H9 (cell line): Measurements from ENCODE around the gene PDPR. TPM values are rescaled to one million over a fixed set of nuclear protein-coding genes. Genes with fewer than 3 reads are reported as not detected.
"Not testable (repeated sequence)": the region's sequence is repeated elsewhere in the genome, so short reads cannot be mapped to it uniquely, and the experiment has no call there.

ENCODE experiments used
- DNase-seq: peaks from one replicate; pipeline ENCODE4 v3.0.0-alpha.2; 2017
- H2AFZ ChIP-seq: one replicate; pipeline ENCODE4 v1.6.1; 2013; ENCODE audit warnings: mild to moderate bottlenecking, low read length, control low read depth, moderate library complexity
- H2AK5ac ChIP-seq: 2 replicates; pipeline ENCODE4 v1.6.1; 2013; ENCODE audit warnings: low read length, control low read depth, mixed read lengths; ENCODE audit not compliant: insufficient read length
- H2BK120ac ChIP-seq: one replicate; pipeline ENCODE4 v1.6.1; 2013; ENCODE audit warnings: low read depth, mild to moderate bottlenecking, low read length, control low read depth, inconsistent platforms; ENCODE audit not compliant: poor library complexity, severe bottlenecking
- H2BK12ac ChIP-seq: 2 replicates; pipeline ENCODE4 v1.6.1; 2013; ENCODE audit warnings: low read length, control low read depth, mixed read lengths, low read depth; ENCODE audit not compliant: insufficient read length
- H2BK15ac ChIP-seq: 2 replicates; pipeline ENCODE4 v1.6.1; 2013; ENCODE audit warnings: low read depth, low read length, control low read depth
- H2BK20ac ChIP-seq: one replicate; pipeline ENCODE4 v1.6.1; 2013; ENCODE audit warnings: low read depth, mild to moderate bottlenecking, low read length, control low read depth, inconsistent platforms; ENCODE audit not compliant: poor library complexity, severe bottlenecking
- H2BK5ac ChIP-seq: 2 replicates; pipeline ENCODE4 v1.6.1; 2013; ENCODE audit warnings: low read length, control low read depth, mixed read lengths; ENCODE audit not compliant: insufficient read length
- H3K14ac ChIP-seq: 2 replicates; pipeline ENCODE4 v1.6.1; 2013; ENCODE audit warnings: low read length, control low read depth; ENCODE audit not compliant: insufficient read depth
- H3K18ac ChIP-seq: 2 replicates; pipeline ENCODE4 v1.6.1; 2013; ENCODE audit warnings: low read depth, mild to moderate bottlenecking, mixed read lengths, low read length, control low read depth; ENCODE audit not compliant: insufficient read length
- H3K23ac ChIP-seq: 2 replicates; pipeline ENCODE4 v1.6.1; 2013; ENCODE audit warnings: low read length, control low read depth, mixed read lengths, low read depth; ENCODE audit not compliant: insufficient read length
- H3K23me2 ChIP-seq: 2 replicates; pipeline ENCODE4 v1.6.1; 2013; ENCODE audit warnings: low read depth, mild to moderate bottlenecking, mixed read lengths, low read length, control low read depth; ENCODE audit not compliant: insufficient read length, poor library complexity, severe bottlenecking
- H3K27ac ChIP-seq: 2 replicates; pipeline ENCODE4 v1.5.1; 2013; ENCODE audit warnings: low read length, control low read depth, mixed read lengths, low read depth; ENCODE audit not compliant: insufficient read length
- H3K27me3 ChIP-seq: 2 replicates; pipeline ENCODE4 v1.6.1; 2013; ENCODE audit warnings: low read length, control low read depth, inconsistent platforms; ENCODE audit not compliant: insufficient read depth
- H3K4ac ChIP-seq: 2 replicates; pipeline ENCODE4 v1.6.1; 2013; ENCODE audit warnings: low read depth, mild to moderate bottlenecking, control low read depth, inconsistent platforms, low read length, moderate library complexity
- H3K4me1 ChIP-seq: 2 replicates; pipeline ENCODE4 v1.6.1; 2013; ENCODE audit warnings: low read length, control low read depth, inconsistent platforms; ENCODE audit not compliant: insufficient read depth
- H3K4me2 ChIP-seq: 2 replicates; pipeline ENCODE4 v1.6.1; 2013; ENCODE audit warnings: low read length, control low read depth, mixed read lengths; ENCODE audit not compliant: insufficient read length, insufficient read depth
- H3K56ac ChIP-seq: 2 replicates; pipeline ENCODE4 v1.6.1; 2013; ENCODE audit warnings: low read depth, mild to moderate bottlenecking, mixed read lengths, low read length, control low read depth; ENCODE audit not compliant: insufficient read length
- H3K79me1 ChIP-seq: 2 replicates; pipeline ENCODE4 v1.6.1; 2013; ENCODE audit warnings: low read depth, mild to moderate bottlenecking, moderate library complexity, low read length, control low read depth, inconsistent platforms; ENCODE audit not compliant: insufficient read depth, poor library complexity, severe bottlenecking
- H3K79me2 ChIP-seq: 2 replicates; pipeline ENCODE4 v1.6.1; 2013; ENCODE audit warnings: low read length, control low read depth, inconsistent platforms; ENCODE audit not compliant: insufficient read depth
- H3K9ac ChIP-seq: 2 replicates; pipeline ENCODE4 v1.6.1; 2013; ENCODE audit warnings: low read length, control low read depth, mixed read lengths; ENCODE audit not compliant: insufficient read length; ENCODE audit errors: extremely low read depth
- H3K9me3 ChIP-seq: one replicate; pipeline ENCODE4 v1.6.1; 2013; ENCODE audit warnings: low read depth, low read length, inconsistent platforms; ENCODE audit not compliant: control insufficient read depth
- H3T11ph ChIP-seq: one replicate; pipeline ENCODE4 v1.6.1; 2013; ENCODE audit warnings: mild to moderate bottlenecking, low read length, control low read depth, inconsistent platforms
- H4K20me1 ChIP-seq: one replicate; pipeline ENCODE4 v1.6.1; 2013; ENCODE audit not compliant: control insufficient read depth, insufficient read length, insufficient read depth
- H4K5ac ChIP-seq: 2 replicates; pipeline ENCODE4 v1.6.1; 2013; ENCODE audit warnings: low read depth, mild to moderate bottlenecking, mixed read lengths, low read length, control low read depth; ENCODE audit not compliant: insufficient read length
- H4K8ac ChIP-seq: replicated peaks from 2 replicates; pipeline ENCODE4 v1.6.1; 2013; ENCODE audit warnings: low read length, control low read depth, mixed read lengths, low read depth; ENCODE audit not compliant: insufficient read length
- H4K91ac ChIP-seq: 2 replicates; pipeline ENCODE4 v1.6.1; 2013; ENCODE audit warnings: low read depth, mild to moderate bottlenecking, moderate library complexity, mixed read lengths, low read length, control low read depth; ENCODE audit not compliant: insufficient read length
- H3K27ac Mint-ChIP-seq, 3 experiments: 2 replicates in 2 of 3; 3 replicates in 1 of 3; pipeline ENCODE4 v1.8.0; 2020 to 2021; ENCODE audit warnings: mixed read lengths in 3 of 3, mild to moderate bottlenecking in 1 of 3, moderate library complexity in 1 of 3
- H3K27me3 Mint-ChIP-seq: 2 replicates; pipeline ENCODE4 v1.8.0; 2021; ENCODE audit warnings: low read depth, mild to moderate bottlenecking, moderate library complexity, mixed read lengths
- H3K36me3 Mint-ChIP-seq, 3 experiments: 2 replicates in 2 of 3; 3 replicates in 1 of 3; pipeline ENCODE4 v1.8.0; 2020 to 2021; ENCODE audit warnings: low read depth in 3 of 3, mixed read lengths in 3 of 3; ENCODE audit not compliant: insufficient read depth in 1 of 3
- H3K4me1 Mint-ChIP-seq, 2 experiments: 2 replicates each; pipeline ENCODE4 v1.8.0; 2020; ENCODE audit warnings: mixed read lengths in 2 of 2
- H3K4me3 Mint-ChIP-seq, 2 experiments: 2 replicates in 1 of 2; 3 replicates in 1 of 2; pipeline ENCODE4 v1.8.0; 2020 to 2021; ENCODE audit warnings: mild to moderate bottlenecking in 2 of 2, mixed read lengths in 2 of 2, moderate library complexity in 1 of 2
- H3K9me3 Mint-ChIP-seq, 2 experiments: 2 replicates in 1 of 2; 3 replicates in 1 of 2; pipeline ENCODE4 v1.8.0; 2020; ENCODE audit warnings: mild to moderate bottlenecking in 2 of 2, mixed read lengths in 2 of 2, moderate library complexity in 1 of 2
- WGBS: extraction: QIAGEN DNeasy Blood & Tissue Kit; methylation state at CpG from one replicate; pipeline ENCODE4 v1.1.7; 2013; ENCODE audit warnings: missing lambda C conversion rate, low lambda C conversion rate, mixed read lengths; ENCODE audit not compliant: insufficient read length; ENCODE audit errors: extremely low coverage; 5-methylcytosine and 5-hydroxymethylcytosine counted together
- total RNA-seq: library from RNA; stranded (reverse); gene quantifications from 2 replicates; pipeline ENCODE4 v1.2.1, GENCODE V29; 2021

Gene PDPR
- total RNA-seq, 1 experiment from 2014 or later, result 37.2 TPM

GRCh38 chr16:70118354-70118753, 4.2 kb downstream of the PDPR start:
- peaks cover 15 to 33% (median 31%) of the 10 kb centered on the region in 3 experiments for H3K36me3 Mint-ChIP-seq
- not testable (repeated sequence) for H2BK12ac ChIP-seq, H3K4me3 Mint-ChIP-seq, H3K4ac ChIP-seq, H3K4me1 Mint-ChIP-seq, H4K5ac ChIP-seq, H4K8ac ChIP-seq, H3K79me1 ChIP-seq, H3K9me3 ChIP-seq, H4K20me1 ChIP-seq, H3K18ac ChIP-seq, H3K23me2 ChIP-seq, H3K9me3 Mint-ChIP-seq, H3K23ac ChIP-seq, H2AFZ ChIP-seq, H3K27ac Mint-ChIP-seq, H3K14ac ChIP-seq, H3K27me3 ChIP-seq, H3K56ac ChIP-seq, H2BK20ac ChIP-seq, DNase-seq, H3K4me1 ChIP-seq, H3K4me2 ChIP-seq, H2BK5ac ChIP-seq, H2BK120ac ChIP-seq, H3T11ph ChIP-seq, H2AK5ac ChIP-seq, H3K27me3 Mint-ChIP-seq, H2BK15ac ChIP-seq, H3K9ac ChIP-seq, H3K27ac ChIP-seq, H4K91ac ChIP-seq, H3K79me2 ChIP-seq
- no CpG with 5 or more reads among the region's 6 CpGs for WGBS

- not testable (repeated sequence) for H3K79me2 ChIP-seq, H3K4ac ChIP-seq, H2AK5ac ChIP-seq, H4K5ac ChIP-seq, H3K27me3 Mint-ChIP-seq, H3K23ac ChIP-seq, H3K9me3 Mint-ChIP-seq, H3K23me2 ChIP-seq, H3K9me3 ChIP-seq, H2AFZ ChIP-seq, H3T11ph ChIP-seq, H3K27ac ChIP-seq, H3K14ac ChIP-seq, H4K20me1 ChIP-seq, H3K4me1 Mint-ChIP-seq, H3K79me1 ChIP-seq, H3K27ac Mint-ChIP-seq, H3K18ac ChIP-seq, H2BK20ac ChIP-seq, H4K91ac ChIP-seq, H3K4me1 ChIP-seq, H3K56ac ChIP-seq, H3K9ac ChIP-seq, H3K4me2 ChIP-seq, H3K27me3 ChIP-seq, H2BK120ac ChIP-seq, H2BK12ac ChIP-seq, DNase-seq, H3K4me3 Mint-ChIP-seq, H2BK15ac ChIP-seq, H2BK5ac ChIP-seq, H4K8ac ChIP-seq
- H3K36me3 Mint-ChIP-seq, result peaks cover 19 to 37% (median 35%) of the 10 kb centered on the region in 3 experiments
- no CpG with 5 or more reads among the region's 3 CpGs for WGBS
Measured at GRCh38 chr16:70118776-70119175, 4.6 kb downstream of the PDPR start.
